GM10266 (cell line): ENCODE data around the gene PLD4.

Source experiments
- DNase-seq: peaks from one replicate; pipeline ENCODE4 v3.0.0; 2012; ENCODE audit errors: extremely low spot score
- TF ChIP-seq, protein P1 (sequence below): IDR thresholded peaks from 2 replicates; pipeline ENCODE4 v1.5.1; 2012; ENCODE audit warnings: mild to moderate bottlenecking, low read depth; ENCODE audit not compliant: control insufficient read depth, insufficient read depth; ENCODE audit errors: missing control alignments

PLD4 gene

DNA sequence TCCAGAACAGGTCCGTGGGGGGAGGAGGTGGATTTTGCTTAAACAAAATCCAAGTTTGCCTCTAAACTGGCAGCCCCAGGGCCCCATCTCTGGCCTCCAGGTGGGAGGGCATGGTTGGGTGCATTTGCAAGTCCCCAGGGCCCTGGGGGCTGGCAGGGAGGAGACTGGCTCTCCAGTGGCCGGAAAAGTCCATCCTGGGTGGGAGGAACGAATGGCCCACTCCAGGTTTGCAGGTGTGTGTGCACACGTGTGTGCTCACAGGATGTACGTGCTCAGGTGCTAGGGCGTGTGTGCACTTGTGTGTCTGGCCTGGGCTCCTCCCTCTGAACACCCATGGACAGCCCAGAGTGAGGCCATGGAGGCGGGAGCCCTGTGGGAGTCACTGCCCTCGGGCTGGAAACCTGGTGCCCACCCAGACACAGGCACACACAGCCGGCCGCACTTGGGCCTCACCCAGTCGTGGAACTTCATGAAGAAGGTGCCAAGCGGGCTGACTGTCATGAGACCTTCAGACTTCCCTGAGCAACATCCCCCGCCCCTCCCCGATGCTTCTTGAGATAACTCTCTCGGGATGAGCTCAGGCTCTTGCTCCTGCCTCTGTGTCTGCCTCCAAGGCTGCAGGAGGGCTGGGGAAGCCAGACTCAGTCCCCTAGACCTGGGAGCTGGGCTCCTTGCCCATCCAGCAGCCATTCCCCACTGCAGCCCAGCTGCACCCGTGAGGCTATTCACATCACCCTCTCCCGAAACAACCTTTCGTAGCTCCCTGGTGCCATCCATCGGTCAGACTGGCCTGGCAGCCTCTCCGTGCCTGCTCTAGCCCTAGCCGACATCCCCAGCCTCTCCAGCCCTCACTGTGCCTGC is 44.1 kb downstream of the PLD4 start:
- DNase-seq, result no peak

DNA sequence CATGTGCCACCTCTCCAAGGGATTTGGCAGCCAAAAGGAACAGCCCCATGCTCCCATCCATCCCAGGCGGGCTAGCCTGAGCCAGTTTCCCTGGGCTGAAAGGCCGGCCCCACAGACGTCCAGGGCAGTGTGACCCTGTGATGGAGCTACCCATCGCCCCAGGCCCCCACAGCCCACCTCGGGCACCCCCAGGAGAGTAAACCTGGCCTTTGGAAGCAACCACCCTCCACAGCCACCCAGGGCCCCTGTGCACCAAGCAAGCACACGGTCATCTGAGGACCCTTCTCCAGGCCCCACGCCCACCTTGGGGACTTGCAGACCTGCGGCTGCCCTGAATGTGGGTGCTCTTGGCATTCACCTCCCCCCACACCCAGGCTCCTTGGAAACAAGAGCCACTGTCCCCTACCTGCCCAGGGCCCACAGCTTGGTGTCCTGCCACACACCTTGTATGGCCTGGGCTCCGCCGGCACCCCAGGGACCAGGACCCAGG is 45.1 kb downstream of the PLD4 start:
- TF ChIP-seq, protein P1, sequence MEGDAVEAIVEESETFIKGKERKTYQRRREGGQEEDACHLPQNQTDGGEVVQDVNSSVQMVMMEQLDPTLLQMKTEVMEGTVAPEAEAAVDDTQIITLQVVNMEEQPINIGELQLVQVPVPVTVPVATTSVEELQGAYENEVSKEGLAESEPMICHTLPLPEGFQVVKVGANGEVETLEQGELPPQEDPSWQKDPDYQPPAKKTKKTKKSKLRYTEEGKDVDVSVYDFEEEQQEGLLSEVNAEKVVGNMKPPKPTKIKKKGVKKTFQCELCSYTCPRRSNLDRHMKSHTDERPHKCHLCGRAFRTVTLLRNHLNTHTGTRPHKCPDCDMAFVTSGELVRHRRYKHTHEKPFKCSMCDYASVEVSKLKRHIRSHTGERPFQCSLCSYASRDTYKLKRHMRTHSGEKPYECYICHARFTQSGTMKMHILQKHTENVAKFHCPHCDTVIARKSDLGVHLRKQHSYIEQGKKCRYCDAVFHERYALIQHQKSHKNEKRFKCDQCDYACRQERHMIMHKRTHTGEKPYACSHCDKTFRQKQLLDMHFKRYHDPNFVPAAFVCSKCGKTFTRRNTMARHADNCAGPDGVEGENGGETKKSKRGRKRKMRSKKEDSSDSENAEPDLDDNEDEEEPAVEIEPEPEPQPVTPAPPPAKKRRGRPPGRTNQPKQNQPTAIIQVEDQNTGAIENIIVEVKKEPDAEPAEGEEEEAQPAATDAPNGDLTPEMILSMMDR, result no peak
- DNase-seq, result no peak

More for the DNA sequence above, 44.1 kb downstream of the PLD4 start:
- TF ChIP-seq, protein P1, result no peak

DNA sequence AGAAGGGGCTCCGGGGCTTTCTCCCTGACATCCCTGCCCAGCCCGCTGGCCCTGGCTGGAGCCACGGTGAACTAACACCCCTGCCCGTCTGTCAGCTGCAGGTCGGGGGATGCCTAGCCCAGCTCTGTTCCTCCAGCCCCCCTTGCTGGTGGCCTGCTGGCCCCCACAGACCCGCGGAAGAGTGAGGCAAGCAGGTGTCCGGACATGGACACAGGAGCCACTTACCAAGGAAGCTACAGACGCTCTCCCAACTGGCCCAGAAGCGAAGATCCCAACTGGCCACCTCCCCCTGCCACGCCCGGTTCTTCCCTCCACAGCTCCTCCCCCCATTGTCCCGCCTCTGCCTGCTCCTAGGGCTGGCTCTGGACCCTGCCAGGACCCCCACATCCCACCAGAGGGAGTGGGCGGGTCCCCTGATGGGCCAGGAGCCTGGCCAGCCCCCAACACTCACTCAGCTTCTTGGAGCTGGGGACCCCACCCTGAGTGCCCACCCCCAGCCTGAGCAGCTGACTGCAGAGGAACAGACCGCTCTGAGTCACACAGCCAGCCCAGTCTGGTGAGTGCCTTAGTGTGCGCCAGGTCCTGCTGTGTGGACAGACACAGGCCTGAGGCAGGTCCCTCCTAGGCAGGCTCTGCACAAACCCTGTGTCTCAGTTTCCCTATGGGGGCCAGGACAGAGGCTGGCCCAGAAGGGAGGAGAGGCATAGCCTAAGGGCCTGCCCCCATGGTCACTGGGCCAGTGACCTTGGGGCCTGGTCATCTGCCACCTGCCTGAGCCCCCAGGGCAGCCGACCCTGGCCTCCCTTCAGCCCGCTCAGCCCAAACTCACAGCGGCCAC is 45.8 kb downstream of the PLD4 start:
- TF ChIP-seq, protein P1, result no peak
- no peak for DNase-seq

DNA sequence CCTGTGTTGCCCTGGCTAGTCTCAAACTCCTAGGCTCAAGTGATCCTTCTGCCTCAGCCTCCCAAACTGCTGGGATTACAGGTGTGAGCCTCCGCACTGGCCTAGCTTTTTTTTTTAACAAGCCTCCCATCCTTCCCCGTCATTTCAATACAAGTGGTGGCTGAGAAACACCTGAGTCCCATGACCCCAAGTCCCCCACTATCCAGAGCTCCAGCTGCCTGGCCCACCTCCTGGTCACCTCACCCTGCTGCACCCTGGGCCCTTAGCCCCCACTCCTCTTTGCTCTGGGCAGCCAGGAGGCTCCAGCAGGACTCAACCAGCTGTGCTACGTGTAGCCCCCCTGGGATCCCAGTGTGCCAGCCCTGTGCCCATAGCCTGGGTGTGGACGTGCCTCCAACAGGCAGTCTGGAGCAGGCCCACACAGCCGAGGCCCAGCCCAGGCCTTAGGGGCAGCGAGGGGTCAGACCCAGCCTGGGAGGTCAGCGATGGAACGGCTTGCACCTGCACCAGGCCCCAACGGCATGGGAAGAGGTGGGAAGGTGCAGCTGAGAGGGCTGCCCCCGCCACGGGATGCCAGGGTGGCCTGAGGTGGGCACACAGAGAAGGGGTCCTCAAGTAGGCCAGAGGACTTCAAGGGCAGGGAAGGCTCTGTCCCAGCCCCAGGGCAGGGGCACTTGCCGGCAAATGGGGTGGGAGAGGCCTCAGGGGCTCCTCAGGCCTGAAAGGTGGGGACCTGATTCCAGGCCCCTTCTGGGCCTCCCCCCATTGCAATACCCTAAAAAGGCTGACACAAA is 47.0 kb downstream of the PLD4 start:
- TF ChIP-seq, protein P1, result no peak
- DNase-seq, result no peak

DNA sequence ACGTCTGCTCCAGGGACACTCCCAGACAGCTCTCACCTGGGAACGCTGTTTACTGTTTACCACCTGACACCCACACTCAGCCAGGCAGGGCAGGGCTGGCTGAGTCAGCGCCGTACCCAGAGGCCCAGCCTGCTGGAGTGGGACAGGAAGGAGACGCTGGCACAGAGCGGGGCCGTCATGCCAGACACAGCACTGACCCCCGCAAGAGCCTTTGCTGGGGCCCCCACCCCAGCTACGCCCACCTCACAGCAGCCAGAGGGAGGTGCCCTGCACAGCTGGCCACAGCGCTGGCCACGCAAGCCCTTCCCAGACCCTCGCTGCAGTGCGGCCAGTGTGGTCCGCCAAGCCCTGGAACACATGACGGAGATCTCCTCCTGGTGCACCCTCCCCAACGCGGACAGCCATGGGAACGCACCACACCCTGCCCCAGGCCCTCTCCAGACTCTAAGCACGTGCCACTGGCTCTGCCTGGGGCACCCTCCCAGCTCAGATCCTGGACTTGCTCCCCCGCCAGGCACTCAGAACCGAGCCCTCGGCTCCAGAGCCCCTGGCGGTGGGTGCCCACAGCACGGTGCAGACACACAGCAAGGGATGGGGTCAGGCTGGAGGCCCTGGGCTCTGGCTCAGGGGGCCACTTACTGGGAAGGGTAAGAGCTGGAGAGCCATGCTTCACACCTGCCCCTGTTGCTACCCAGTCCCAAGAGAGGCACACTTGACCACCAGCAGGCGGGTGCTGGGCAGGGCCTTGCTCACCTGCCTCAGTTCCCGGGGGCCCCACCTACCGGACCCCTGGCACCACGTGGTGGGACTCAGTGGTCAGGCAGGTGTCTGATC is 47.8 kb downstream of the PLD4 start:
- TF ChIP-seq, protein P1, result no peak
- no peak for DNase-seq

DNA sequence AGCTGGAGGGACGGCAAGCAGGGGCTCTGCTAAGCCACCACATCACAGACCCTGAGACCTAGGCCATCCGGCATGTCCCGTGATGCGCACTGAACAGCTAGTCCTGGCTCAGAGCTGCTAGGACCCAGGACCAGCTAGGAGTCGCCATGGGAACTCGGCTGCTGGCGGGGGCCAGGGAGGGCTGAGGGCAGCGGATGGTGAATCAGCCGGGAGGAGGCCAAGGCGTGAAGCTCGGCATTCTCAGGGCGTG is 48.4 kb downstream of the PLD4 start:
- no peak for DNase-seq
- TF ChIP-seq, protein P1, result no peak
